Activated CD4-positive, alpha-beta T cell treated with anti-CD3 and anti-CD28 coated beads, Interleukin-2, amount 10 ng/mL, durations not matched to agents 7 days and 5 days (primary cell): ENCODE data around the gene DCST1. TPM values are rescaled to one million over a fixed set of nuclear protein-coding genes. Genes with fewer than 3 reads are reported as not detected.

Experiments
- CTCF ChIA-PET: fragments of 350-600 bp; sonication (Branson Sonifier 250); formaldehyde crosslinking; loops from one replicate; lab custom pipeline; 2021; ENCODE audit warnings: antibody characterized with exemption; lab: Charles Lee
- POLR2A ChIA-PET: fragments of 350-600 bp; sonication (Branson Sonifier 250); formaldehyde crosslinking; loops from one replicate; lab custom pipeline; 2021; ENCODE audit warnings: antibody characterized with exemption; lab: Charles Lee
- DNase-seq: peaks from one replicate; pipeline ENCODE4 v3.0.0-alpha.2; 2020
- H3K27ac Mint-ChIP-seq: one replicate; pipeline ENCODE4 v1.8.0; 2021; ENCODE audit warnings: mild to moderate bottlenecking, moderate library complexity, mixed read lengths
- H3K27me3 Mint-ChIP-seq: one replicate; pipeline ENCODE4 v1.8.0; 2021; ENCODE audit warnings: mixed read lengths
- H3K36me3 Mint-ChIP-seq: one replicate; pipeline ENCODE4 v1.8.0; 2021; ENCODE audit warnings: low read depth, mixed read lengths
- H3K4me1 Mint-ChIP-seq: one replicate; pipeline ENCODE4 v1.8.0; 2021; ENCODE audit warnings: mixed read lengths
- H3K4me3 Mint-ChIP-seq: one replicate; pipeline ENCODE4 v1.8.0; 2021; ENCODE audit warnings: mild to moderate bottlenecking, moderate library complexity, mixed read lengths
- H3K9me3 Mint-ChIP-seq: one replicate; pipeline ENCODE4 v1.8.0; 2021; ENCODE audit warnings: mixed read lengths
- total RNA-seq, 2 experiments: library from RNA; stranded (reverse); gene quantifications; one replicate each; pipeline ENCODE4 v1.2.3, GENCODE V29; 2021

The DCST1 gene
- total RNA-seq, 2 experiments from 2014 or later, result not detected

- no peak for DNase-seq
- Mint-ChIP-seq H3K4me3 (no peak overlapping the region), H3K27me3 (peaks cover 19% of the 10 kb centered on the region), H3K9me3 (no peaks in the 10 kb centered on the region), H3K4me1 (no peaks in the 10 kb centered on the region), H3K36me3 (no peaks in the 10 kb centered on the region), H3K27ac (no peak overlapping the region)
- ChIA-PET POLR2A (interaction anchor here (0.6 kb wide), 1 partner anchor 58 kb away, joined by 3 read pairs; no protein-coding TSS in a partner anchor), CTCF (interaction anchor here (2.1 to 2.4 kb wide), 2 partner anchors 8 to 74 kb away, joined by 12 to 14 read pairs; partner anchors contain the start of gene KRTCAP2)
These were observed 65.7 kb downstream of the DCST1 start for GRCh38 chr1:155099331-155099730.

Other genes starting within 250 kb of the DCST1 start
- gene KCNN3, start 163.5 kb upstream of the DCST1 start, total RNA-seq, result under 1 TPM in 1 of 2 experiments, not detected in 1; 0.17 TPM
- gene PMVK, start 97.1 kb upstream of the DCST1 start, total RNA-seq, result 10 to 100 TPM; 25.7 to 40.2 TPM
- gene PBXIP1, start 77.7 kb upstream of the DCST1 start, total RNA-seq, result 10 to 100 TPM; 74.6 to 92.0 TPM
- gene PYGO2, start 72.0 kb upstream of the DCST1 start, total RNA-seq, result 10 to 100 TPM; 50.0 to 50.2 TPM
- gene SHC1, start 63.1 kb upstream of the DCST1 start, total RNA-seq, result 100 to 1,000 TPM in 1 of 2 experiments, 10 to 100 TPM in 1; 75.1 to 104 TPM
- 100 to 1,000 TPM; 147 to 157 TPM for gene CKS1B, start 59.1 kb upstream of the DCST1 start, total RNA-seq
- gene FLAD1, start 50.5 kb upstream of the DCST1 start, total RNA-seq, result 10 to 100 TPM; 41.2 to 41.3 TPM
- 1 to 10 TPM in 1 of 2 experiments, under 1 TPM in 1; 0.85 to 1.0 TPM for gene LENEP, start 40.2 kb upstream of the DCST1 start, total RNA-seq
- 100 to 1,000 TPM; 112 to 127 TPM for gene ZBTB7B, start 31.0 kb upstream of the DCST1 start, total RNA-seq
- gene DCST2, start within 50 bp of the DCST1 start, total RNA-seq, result under 1 TPM; 0.50 to 0.73 TPM
- 10 to 100 TPM; 40.2 to 45.0 TPM for gene ADAM15, start 17.5 kb downstream of the DCST1 start, total RNA-seq
- 1 to 10 TPM; 8.2 to 8.3 TPM for gene EFNA4, start 29.9 kb downstream of the DCST1 start, total RNA-seq
- gene EFNA3, start 45.0 kb downstream of the DCST1 start, total RNA-seq, result 1 to 10 TPM; 2.3 to 2.7 TPM
- under 1 TPM in 1 of 2 experiments, not detected in 1; 0.15 TPM for gene EFNA1, start 94.1 kb downstream of the DCST1 start, total RNA-seq
- 10 to 100 TPM; 37.2 to 42.3 TPM for gene SLC50A1, start 102.0 kb downstream of the DCST1 start, total RNA-seq
- gene DPM3, start 106.7 kb downstream of the DCST1 start, total RNA-seq, result 10 to 100 TPM; 50.1 to 58.9 TPM
- 100 to 1,000 TPM; 183 to 308 TPM for gene KRTCAP2, start 139.5 kb downstream of the DCST1 start, total RNA-seq
- gene TRIM46, start 140.0 kb downstream of the DCST1 start, total RNA-seq, result 10 to 100 TPM; 14.2 to 15.5 TPM
- 10 to 100 TPM; 21.2 to 23.6 TPM for gene THBS3, start 174.1 kb downstream of the DCST1 start, total RNA-seq
- 10 to 100 TPM; 32.8 to 37.3 TPM for gene MTX1, start 174.9 kb downstream of the DCST1 start, total RNA-seq
- 10 to 100 TPM; 22.8 to 22.9 TPM for gene ENTREP3, start 221.7 kb downstream of the DCST1 start, total RNA-seq
- gene SCAMP3, start 228.5 kb downstream of the DCST1 start, total RNA-seq, result 10 to 100 TPM; 88.7 to 96.4 TPM
- 100 to 1,000 TPM in 1 of 2 experiments, 10 to 100 TPM in 1; 100.0 to 104 TPM for gene CLK2, start 239.7 kb downstream of the DCST1 start, total RNA-seq
- gene HCN3, start 243.6 kb downstream of the DCST1 start, total RNA-seq, result 1 to 10 TPM; 2.5 to 3.4 TPM